ENCODE measurements around the gene SFI1. TPM values are rescaled to one million over a fixed set of nuclear protein-coding genes. Genes with fewer than 3 reads are reported as not detected.

SFI1 gene
- total and polyA plus RNA-seq, 2 experiments from 2014 or later, result 16.1 to 23.3 TPM

DNA sequence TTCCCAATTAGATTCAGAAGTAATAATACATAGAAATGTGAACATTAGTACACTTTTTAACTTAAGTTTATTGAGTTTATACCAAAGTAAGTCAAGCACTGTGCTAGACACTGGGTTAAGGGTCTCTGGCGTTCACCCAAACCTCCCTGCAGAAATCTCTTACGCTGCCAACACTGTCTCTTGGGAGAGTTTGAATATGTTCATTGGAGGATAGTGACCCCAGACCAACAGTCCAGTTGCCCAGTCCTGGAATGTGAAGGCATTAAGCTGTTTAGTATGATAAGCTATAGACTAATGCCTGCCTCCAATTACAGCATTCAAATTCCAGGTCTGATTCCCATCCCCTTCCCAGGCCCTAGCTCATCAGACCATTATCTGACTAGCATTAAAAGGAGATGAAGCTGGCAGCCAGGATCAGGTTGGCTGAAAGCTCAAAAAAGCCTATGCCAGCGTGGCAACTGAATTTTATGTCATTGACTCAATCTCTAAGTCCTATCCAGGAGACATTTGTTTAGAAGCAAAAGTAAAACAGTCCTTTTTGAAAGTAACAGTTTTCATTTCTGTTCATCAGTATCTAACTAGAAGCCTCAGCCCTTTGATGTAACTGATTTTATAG, 77.8 kb downstream of the SFI1 start:
- Histone ChIP-seq H3K9me2 (replicated peaks; ENCODE audit: insufficient read depth) (no peaks in the 10 kb centered on the region), H2AFZ (no peak overlapping the region)
- TF ChIP-seq EZH2 (IDR thresholded peaks at IDR 0.05; ENCODE audit: borderline replicate concordance), result no peak
- TF ChIP-seq, protein P1, sequence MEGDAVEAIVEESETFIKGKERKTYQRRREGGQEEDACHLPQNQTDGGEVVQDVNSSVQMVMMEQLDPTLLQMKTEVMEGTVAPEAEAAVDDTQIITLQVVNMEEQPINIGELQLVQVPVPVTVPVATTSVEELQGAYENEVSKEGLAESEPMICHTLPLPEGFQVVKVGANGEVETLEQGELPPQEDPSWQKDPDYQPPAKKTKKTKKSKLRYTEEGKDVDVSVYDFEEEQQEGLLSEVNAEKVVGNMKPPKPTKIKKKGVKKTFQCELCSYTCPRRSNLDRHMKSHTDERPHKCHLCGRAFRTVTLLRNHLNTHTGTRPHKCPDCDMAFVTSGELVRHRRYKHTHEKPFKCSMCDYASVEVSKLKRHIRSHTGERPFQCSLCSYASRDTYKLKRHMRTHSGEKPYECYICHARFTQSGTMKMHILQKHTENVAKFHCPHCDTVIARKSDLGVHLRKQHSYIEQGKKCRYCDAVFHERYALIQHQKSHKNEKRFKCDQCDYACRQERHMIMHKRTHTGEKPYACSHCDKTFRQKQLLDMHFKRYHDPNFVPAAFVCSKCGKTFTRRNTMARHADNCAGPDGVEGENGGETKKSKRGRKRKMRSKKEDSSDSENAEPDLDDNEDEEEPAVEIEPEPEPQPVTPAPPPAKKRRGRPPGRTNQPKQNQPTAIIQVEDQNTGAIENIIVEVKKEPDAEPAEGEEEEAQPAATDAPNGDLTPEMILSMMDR (IDR thresholded peaks at IDR 0.05; ENCODE audit: poor library complexity), result no peak
- no peak for TF ChIP-seq EZH2phosphoT487 (IDR thresholded peaks at IDR 0.05; ENCODE audit: low read depth, severe bottlenecking, unreplicated experiment)

DNA sequence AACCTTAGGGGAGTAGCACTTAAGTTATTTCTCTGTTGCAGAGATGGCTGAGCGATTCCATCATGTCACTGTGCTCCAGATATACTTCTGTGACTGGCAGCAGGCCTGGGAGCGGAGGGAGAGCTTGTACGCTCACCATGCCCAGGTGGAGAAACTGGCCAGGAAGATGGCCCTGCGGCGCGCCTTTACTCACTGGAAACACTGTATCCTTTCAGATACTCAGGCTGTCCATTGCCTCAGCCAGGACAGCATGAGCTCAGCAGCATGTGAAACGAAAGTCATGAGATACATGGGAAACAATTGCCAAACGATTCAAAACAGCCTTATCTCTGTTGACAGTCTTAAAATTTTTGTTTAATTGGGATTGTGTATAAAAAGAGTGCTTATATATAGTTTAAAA, 78.9 kb downstream of the SFI1 start:
- no peak overlapping the region for H3K27ac ChIP-seq
- no peak overlapping the region for H3K4me2 ChIP-seq
- H4K20me1 ChIP-seq (ENCODE audit: insufficient read depth, poor library complexity, severe bottlenecking), result no peaks in the 10 kb centered on the region
- no peaks in the 10 kb centered on the region for H3K9me2 ChIP-seq (replicated peaks; ENCODE audit: insufficient read depth)
- no peaks in the 10 kb centered on the region for H3K4me1 ChIP-seq (ENCODE audit: insufficient read depth)
- H3K4me3 ChIP-seq, result no peak overlapping the region
- no peak overlapping the region for H2AFZ ChIP-seq
- no peaks in the 10 kb centered on the region for H3K36me3 ChIP-seq (replicated peaks; ENCODE audit: insufficient read depth, low read depth)
- H3K27me3 ChIP-seq, result no peaks in the 10 kb centered on the region
- no peaks in the 10 kb centered on the region for H3K9me3 ChIP-seq (ENCODE audit: low read depth)
- TF ChIP-seq, protein P1 (IDR thresholded peaks at IDR 0.05; ENCODE audit: poor library complexity), result no peak
- no peak for TF ChIP-seq EZH2 (IDR thresholded peaks at IDR 0.05; ENCODE audit: borderline replicate concordance)
- H3K79me2 ChIP-seq, result no peaks in the 10 kb centered on the region
- DNase-seq (ENCODE audit: low spot score), result no peak
- WGBS (ENCODE audit: low lambda C conversion rate, missing lambda C conversion rate), result 92% methylated on average over 8 of the region's 8 CpGs

More for the DNA sequence above, 77.8 kb downstream of the SFI1 start:
- H3K27me3 ChIP-seq, result no peaks in the 10 kb centered on the region
- no peak for DNase-seq (ENCODE audit: low spot score)
- 93% methylated on average over 3 of the region's 3 CpGs for WGBS (ENCODE audit: low lambda C conversion rate, missing lambda C conversion rate)
- no peaks in the 10 kb centered on the region for H3K9me3 ChIP-seq (ENCODE audit: low read depth)
- H3K79me2 ChIP-seq, result no peaks in the 10 kb centered on the region
- H3K4me2 ChIP-seq, result no peak overlapping the region
- H4K20me1 ChIP-seq (ENCODE audit: insufficient read depth, poor library complexity, severe bottlenecking), result no peaks in the 10 kb centered on the region
- no peak overlapping the region for H3K27ac ChIP-seq
- H3K4me3 ChIP-seq, result no peak overlapping the region
- no peaks in the 10 kb centered on the region for H3K4me1 ChIP-seq (ENCODE audit: insufficient read depth)
- no peaks in the 10 kb centered on the region for H3K36me3 ChIP-seq (replicated peaks; ENCODE audit: insufficient read depth, low read depth)

DNA sequence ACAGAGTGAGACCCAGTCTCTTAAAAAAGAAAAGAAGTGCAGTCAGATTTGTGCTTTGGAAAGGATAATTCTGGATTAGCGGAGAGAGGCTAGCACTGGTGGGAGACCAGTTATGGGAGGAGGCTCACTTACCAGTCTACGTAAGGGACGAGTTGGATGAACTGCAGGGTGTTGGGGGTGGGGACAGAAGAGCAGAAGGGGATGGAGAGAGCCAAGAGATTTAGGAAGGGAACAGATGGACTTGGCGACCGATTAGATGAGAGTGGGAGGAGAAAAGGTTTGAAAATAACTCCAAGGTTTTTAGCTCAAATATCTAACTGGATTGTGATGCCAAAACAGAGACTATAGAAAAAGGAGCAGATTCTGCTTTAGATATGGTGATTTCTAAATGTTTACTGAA, 81.4 kb downstream of the SFI1 start:
- Histone ChIP-seq H3K4me2 (no peak overlapping the region), H3K36me3 (replicated peaks; ENCODE audit: insufficient read depth, low read depth) (no peaks in the 10 kb centered on the region), H3K4me3 (no peak overlapping the region), H3K4me1 (ENCODE audit: insufficient read depth) (no peaks in the 10 kb centered on the region), H3K9me2 (replicated peaks; ENCODE audit: insufficient read depth) (no peaks in the 10 kb centered on the region), H3K27ac (no peak overlapping the region), H3K79me2 (no peaks in the 10 kb centered on the region), H3K27me3 (no peaks in the 10 kb centered on the region), H2AFZ (no peak overlapping the region), H3K9me3 (ENCODE audit: low read depth) (no peaks in the 10 kb centered on the region), H4K20me1 (ENCODE audit: insufficient read depth, poor library complexity, severe bottlenecking) (no peaks in the 10 kb centered on the region)
- DNase-seq (ENCODE audit: low spot score), result no peak
- TF ChIP-seq EZH2phosphoT487 (IDR thresholded peaks at IDR 0.05; ENCODE audit: low read depth, severe bottlenecking, unreplicated experiment), result no peak
- TF ChIP-seq, protein P1 (IDR thresholded peaks at IDR 0.05; ENCODE audit: poor library complexity), result no peak
- TF ChIP-seq EZH2 (IDR thresholded peaks at IDR 0.05; ENCODE audit: borderline replicate concordance), result no peak
- WGBS (ENCODE audit: low lambda C conversion rate, missing lambda C conversion rate), result 80% methylated on average over 5 of the region's 5 CpGs

Data from hepatocyte (in vitro differentiated cells).